Endothelial cell of umbilical vein (primary cell): ENCODE measurements around the gene CACNA1B. TPM values are rescaled to one million over a fixed set of nuclear protein-coding genes. Genes with fewer than 3 reads are reported as not detected.

ENCODE experiments used
- BruUV-seq: library from RNA; stranded (reverse); fragments of 400-500 nt; replicated peaks from 2 replicates; lab custom pipeline; 2021; lab: Mats Ljungman, UMichigan
- CTCF ChIA-PET: fragments of 300-600, 350-600 bp; sonication (Branson Sonifier 250); formaldehyde crosslinking; loops from one replicate; lab custom pipeline; 2021; ENCODE audit warnings: antibody characterized with exemption, inconsistent platforms; lab: Charles Lee
- POLR2A ChIA-PET: fragments of 300-600, 350-600 bp; sonication (Branson Sonifier 250); formaldehyde crosslinking; loops from one replicate; lab custom pipeline; 2021; ENCODE audit warnings: antibody characterized with exemption, inconsistent platforms; lab: Charles Lee
- DNase-seq: peaks from one replicate; pipeline ENCODE4 v3.0.0-alpha.2; 2011; ENCODE audit warnings: low read depth, low spot score
- FAIRE-seq: peaks from 2 replicates; lab custom pipeline; 2011; peaks lifted over from hg19 to GRCh38; lab: Jason Lieb, UNC
- H2AFZ ChIP-seq: 2 replicates; pipeline ENCODE4 v1.6.0; 2012; ENCODE audit warnings: low read depth, low read length, control low read depth, inconsistent platforms
- H3K27ac ChIP-seq: 2 replicates; pipeline ENCODE4 v1.5.1; 2011; ENCODE audit warnings: low read depth, mild to moderate bottlenecking, control low read depth, low read length, moderate library complexity; ENCODE audit not compliant: insufficient read depth
- H3K27me3 ChIP-seq, 2 experiments: 2 replicates each; pipeline versions ENCODE4 v1.6.0 to v1.6.1; 2011; ENCODE audit warnings: low read length in 2 of 2, mixed read lengths in 1 of 2; ENCODE audit not compliant: control insufficient read depth in 2 of 2, insufficient read depth in 2 of 2
- H3K36me3 ChIP-seq, 2 experiments: 2 replicates in 1 of 2; 3 replicates in 1 of 2; pipeline ENCODE4 v1.5.1; 2011; ENCODE audit warnings: low read length in 2 of 2, mild to moderate bottlenecking in 1 of 2, moderate library complexity in 1 of 2; ENCODE audit not compliant: control insufficient read depth in 2 of 2, insufficient read depth in 2 of 2; ENCODE audit errors: extremely low read depth in 1 of 2
- H3K4me1 ChIP-seq: 3 replicates; pipeline ENCODE4 v1.5.1; 2011; ENCODE audit warnings: mild to moderate bottlenecking, low read length; ENCODE audit not compliant: control insufficient read depth, insufficient read depth; ENCODE audit errors: extremely low read depth
- H3K4me2 ChIP-seq: 2 replicates; pipeline ENCODE4 v1.6.1; 2011; ENCODE audit warnings: low read length, control low read depth, mixed read lengths; ENCODE audit not compliant: insufficient read depth
- H3K4me3 ChIP-seq, 3 experiments: fragments of 200-600 bp in 1 of 3; sonication (generic), shearing (Covaris generic) in 1 of 3; replicated peaks in 1 of 3; 2 replicates each; pipeline ENCODE4 v1.5.1; 2011 to 2016; ENCODE audit warnings: control low read depth in 3 of 3, low read length in 3 of 3, mild to moderate bottlenecking in 2 of 3, inconsistent platforms in 1 of 3, low read depth in 1 of 3, moderate library complexity in 1 of 3; ENCODE audit not compliant: insufficient read depth in 1 of 3
- H3K79me2 ChIP-seq: 2 replicates; pipeline ENCODE4 v1.6.0; 2012; ENCODE audit warnings: low read length, inconsistent platforms; ENCODE audit not compliant: control insufficient read depth, insufficient read depth
- H3K9ac ChIP-seq: replicated peaks from 2 replicates; pipeline ENCODE3; 2011; ENCODE audit warnings: low read length, control low read depth; ENCODE audit not compliant: insufficient read depth; ENCODE audit errors: extremely low read depth
- H3K9me1 ChIP-seq: replicated peaks from 3 replicates; pipeline ENCODE4 v1.6.0; 2011; ENCODE audit warnings: mild to moderate bottlenecking, low read length; ENCODE audit not compliant: control insufficient read depth, insufficient read depth; ENCODE audit errors: extremely low read depth
- H3K9me3 ChIP-seq: replicated peaks from 2 replicates; pipeline ENCODE4 v1.5.1; 2012; ENCODE audit warnings: low read length, inconsistent platforms; ENCODE audit not compliant: control insufficient read depth, insufficient read depth
- H4K20me1 ChIP-seq: replicated peaks from 2 replicates; pipeline ENCODE3; 2011; ENCODE audit warnings: mild to moderate bottlenecking, low read length; ENCODE audit not compliant: control insufficient read depth, insufficient read depth; ENCODE audit errors: extremely low read depth
- EZH2 ChIP-seq: IDR thresholded peaks from 2 replicates; pipeline ENCODE4 v1.6.1; 2012; ENCODE audit warnings: borderline replicate concordance, low read depth, mild to moderate bottlenecking, moderate library complexity, low read length, inconsistent platforms; ENCODE audit not compliant: severe bottlenecking
- FOS ChIP-seq: IDR thresholded peaks from 2 replicates; pipeline ENCODE4 v1.6.1; 2011; ENCODE audit warnings: mild to moderate bottlenecking, low read length, moderate library complexity, borderline replicate concordance; ENCODE audit not compliant: insufficient read depth
- GATA2 ChIP-seq: IDR thresholded peaks from 2 replicates; pipeline ENCODE4 v1.7.0; 2011; ENCODE audit warnings: low read depth, mild to moderate bottlenecking, moderate library complexity, mixed read lengths, low read length; ENCODE audit not compliant: insufficient read length, insufficient read depth
- JUN ChIP-seq: IDR thresholded peaks from 2 replicates; pipeline ENCODE4 v1.6.1; 2011; ENCODE audit warnings: borderline replicate concordance, low read depth; ENCODE audit not compliant: insufficient read length, insufficient read depth
- MAX ChIP-seq: IDR thresholded peaks from 2 replicates; pipeline ENCODE4 v1.6.1; 2011; ENCODE audit not compliant: insufficient read depth, insufficient read length
- MYC ChIP-seq: IDR thresholded peaks from one replicate; pipeline ENCODE4 v1.6.1; 2011; ENCODE audit warnings: mild to moderate bottlenecking, low read depth, low read length
- POLR2A ChIP-seq: IDR thresholded peaks from 2 replicates; pipeline ENCODE4 v1.6.1; 2012; ENCODE audit warnings: low read depth, mild to moderate bottlenecking, control low read depth, low read length
- POLR2AphosphoS5 ChIP-seq: IDR thresholded peaks from 2 replicates; pipeline ENCODE4 v1.6.1; 2012; ENCODE audit warnings: low read depth, mild to moderate bottlenecking, control low read depth, low read length, moderate library complexity; ENCODE audit not compliant: insufficient read depth
- dilution Hi-C: fragments of 300-500 bp; cut with MboI; formaldehyde crosslinking; loops from one replicate; pipeline ENCODE4 v1.15.0; 2019; ENCODE audit warnings: low sequenced_read_pairs; ENCODE audit not compliant: extremely low pct_ligation_motif_present
- intact Hi-C: fragments of 100-400 bp; cut with micrococcal nuclease; formaldehyde crosslinking; loops from one replicate; pipeline ENCODE4 v1.10.0; 2022
- polyA plus RNA-seq, 4 experiments: library from polyadenylated mRNA; depleted of rRNA in 3 of 4; stranded (reverse) in 3 of 4; unstranded in 1 of 4; fragments of >200 nt; gene quantifications; 2 replicates each; pipeline versions ENCODE4 v1.2.1 to v1.2.3, GENCODE V29; 2011 to 2012; ENCODE audit warnings: missing spikeins in 1 of 4
- total RNA-seq: library from RNA; stranded (reverse); gene quantifications from 2 replicates; pipeline ENCODE4 v1.2.3, GENCODE V29; 2021
- TF ChIP-seq, protein P1 (sequence below), 2 donors: IDR thresholded peaks; 1 replicate in 1 of 2; 2 replicates in 1 of 2; pipeline ENCODE4 v1.5.1; 2011; ENCODE audit warnings: low read length in 2 of 2, mild to moderate bottlenecking in 2 of 2, moderate library complexity in 2 of 2, control low read depth in 1 of 2, inconsistent platforms in 1 of 2, low read depth in 1 of 2; ENCODE audit not compliant: insufficient read depth in 1 of 2; ENCODE audit errors: extremely low read depth in 1 of 2

The CACNA1B gene
- total and polyA plus RNA-seq, 2 donors (not counting 3 experiments of a cell fraction or from before 2014, with no cell fraction given): 0.11 to 0.41 TPM

- Histone ChIP-seq H3K9me3 (no peaks in the 10 kb centered on the region), H3K79me2 (no peaks in the 10 kb centered on the region), H3K4me1 (no peaks in the 10 kb centered on the region), H3K9me1 (no peaks in the 10 kb centered on the region), H3K4me3 (no peak overlapping the region), H3K4me2 (no peak overlapping the region), H2AFZ (no peak overlapping the region), H3K36me3 (no peaks in the 10 kb centered on the region), H3K27me3 (no peaks in the 10 kb centered on the region), H3K27ac (no peak overlapping the region), H3K9ac (no peak overlapping the region), H4K20me1 (no peaks in the 10 kb centered on the region)
- FAIRE-seq: no peak
- no TSS peak for BruUV-seq
- DNase-seq: no peak
- CTCF ChIA-PET: no interaction called here
- POLR2A ChIA-PET: no interaction called here
- intact Hi-C loops: no loop called here
- TF ChIP-seq POLR2A: no peak
- no peak for TF ChIP-seq EZH2
- TF ChIP-seq, protein P1, sequence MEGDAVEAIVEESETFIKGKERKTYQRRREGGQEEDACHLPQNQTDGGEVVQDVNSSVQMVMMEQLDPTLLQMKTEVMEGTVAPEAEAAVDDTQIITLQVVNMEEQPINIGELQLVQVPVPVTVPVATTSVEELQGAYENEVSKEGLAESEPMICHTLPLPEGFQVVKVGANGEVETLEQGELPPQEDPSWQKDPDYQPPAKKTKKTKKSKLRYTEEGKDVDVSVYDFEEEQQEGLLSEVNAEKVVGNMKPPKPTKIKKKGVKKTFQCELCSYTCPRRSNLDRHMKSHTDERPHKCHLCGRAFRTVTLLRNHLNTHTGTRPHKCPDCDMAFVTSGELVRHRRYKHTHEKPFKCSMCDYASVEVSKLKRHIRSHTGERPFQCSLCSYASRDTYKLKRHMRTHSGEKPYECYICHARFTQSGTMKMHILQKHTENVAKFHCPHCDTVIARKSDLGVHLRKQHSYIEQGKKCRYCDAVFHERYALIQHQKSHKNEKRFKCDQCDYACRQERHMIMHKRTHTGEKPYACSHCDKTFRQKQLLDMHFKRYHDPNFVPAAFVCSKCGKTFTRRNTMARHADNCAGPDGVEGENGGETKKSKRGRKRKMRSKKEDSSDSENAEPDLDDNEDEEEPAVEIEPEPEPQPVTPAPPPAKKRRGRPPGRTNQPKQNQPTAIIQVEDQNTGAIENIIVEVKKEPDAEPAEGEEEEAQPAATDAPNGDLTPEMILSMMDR (IDR thresholded peaks at IDR 0.05; ENCODE audit: extremely low read depth in 1 of 2, insufficient read depth in 1 of 2, low read depth in 1 of 2, low read length in 2 of 2): no peak
- no peak for TF ChIP-seq MYC
- TF ChIP-seq FOS: no peak
- TF ChIP-seq GATA2: no peak
- TF ChIP-seq MAX: no peak
- TF ChIP-seq POLR2AphosphoS5: no peak
- TF ChIP-seq JUN: no peak
- dilution Hi-C loops: no loop called here
Observed at GRCh38 chr9:137984520-137985257, 107.1 kb downstream of the CACNA1B start.
